ENCODE measurements around the gene AMOTL2. TPM values are rescaled to one million over a fixed set of nuclear protein-coding genes. Genes with fewer than 3 reads are reported as not detected.

The AMOTL2 gene
- total and polyA plus RNA-seq, 9 of the 15 experiments (the other 6 are each of a cell fraction or from before 2014, with no cell fraction given), result 0.12 to 0.31 TPM; not detected in 7

DNA sequence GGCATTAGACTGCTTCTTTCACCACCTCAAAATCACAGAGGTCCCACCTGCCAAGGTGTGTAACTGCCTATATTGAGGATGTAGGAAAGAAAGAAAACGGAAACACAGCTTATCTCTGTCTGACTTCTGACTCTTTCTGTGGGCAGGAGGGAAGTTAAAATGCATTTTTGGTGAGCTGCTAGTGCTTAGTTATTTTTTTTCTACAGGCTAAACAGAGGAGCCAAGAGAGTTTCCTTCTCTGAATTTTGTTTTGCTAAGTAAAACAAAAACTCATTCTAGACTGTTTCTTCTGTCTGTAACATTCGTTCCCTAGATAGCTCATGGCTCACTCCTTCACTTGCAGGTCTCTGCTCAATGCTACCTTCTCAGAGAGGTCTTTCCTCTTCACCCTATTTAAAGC lies 18.8 kb upstream of the AMOTL2 start (continued):
- TF ChIP-seq, protein P1, sequence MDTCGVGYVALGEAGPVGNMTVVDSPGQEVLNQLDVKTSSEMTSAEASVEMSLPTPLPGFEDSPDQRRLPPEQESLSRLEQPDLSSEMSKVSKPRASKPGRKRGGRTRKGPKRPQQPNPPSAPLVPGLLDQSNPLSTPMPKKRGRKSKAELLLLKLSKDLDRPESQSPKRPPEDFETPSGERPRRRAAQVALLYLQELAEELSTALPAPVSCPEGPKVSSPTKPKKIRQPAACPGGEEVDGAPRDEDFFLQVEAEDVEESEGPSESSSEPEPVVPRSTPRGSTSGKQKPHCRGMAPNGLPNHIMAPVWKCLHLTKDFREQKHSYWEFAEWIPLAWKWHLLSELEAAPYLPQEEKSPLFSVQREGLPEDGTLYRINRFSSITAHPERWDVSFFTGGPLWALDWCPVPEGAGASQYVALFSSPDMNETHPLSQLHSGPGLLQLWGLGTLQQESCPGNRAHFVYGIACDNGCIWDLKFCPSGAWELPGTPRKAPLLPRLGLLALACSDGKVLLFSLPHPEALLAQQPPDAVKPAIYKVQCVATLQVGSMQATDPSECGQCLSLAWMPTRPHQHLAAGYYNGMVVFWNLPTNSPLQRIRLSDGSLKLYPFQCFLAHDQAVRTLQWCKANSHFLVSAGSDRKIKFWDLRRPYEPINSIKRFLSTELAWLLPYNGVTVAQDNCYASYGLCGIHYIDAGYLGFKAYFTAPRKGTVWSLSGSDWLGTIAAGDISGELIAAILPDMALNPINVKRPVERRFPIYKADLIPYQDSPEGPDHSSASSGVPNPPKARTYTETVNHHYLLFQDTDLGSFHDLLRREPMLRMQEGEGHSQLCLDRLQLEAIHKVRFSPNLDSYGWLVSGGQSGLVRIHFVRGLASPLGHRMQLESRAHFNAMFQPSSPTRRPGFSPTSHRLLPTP (IDR thresholded peaks at IDR 0.05; ENCODE audit: borderline replicate concordance, extremely low read depth, insufficient read length), result no peak
- TF ChIP-seq SMAD1 (IDR thresholded peaks at IDR 0.05; ENCODE audit: low read depth, low read length, partially characterized antibody) (no peak), ASH1L (IDR thresholded peaks at IDR 0.05; ENCODE audit: borderline replicate concordance, low read depth, partially characterized antibody) (no peak), MCM7 (IDR thresholded peaks at IDR 0.05) (no peak), ZNF263 (CRISPR knock-in tag; IDR thresholded peaks at IDR 0.05; ENCODE audit: borderline replicate concordance) (no peak)

DNA sequence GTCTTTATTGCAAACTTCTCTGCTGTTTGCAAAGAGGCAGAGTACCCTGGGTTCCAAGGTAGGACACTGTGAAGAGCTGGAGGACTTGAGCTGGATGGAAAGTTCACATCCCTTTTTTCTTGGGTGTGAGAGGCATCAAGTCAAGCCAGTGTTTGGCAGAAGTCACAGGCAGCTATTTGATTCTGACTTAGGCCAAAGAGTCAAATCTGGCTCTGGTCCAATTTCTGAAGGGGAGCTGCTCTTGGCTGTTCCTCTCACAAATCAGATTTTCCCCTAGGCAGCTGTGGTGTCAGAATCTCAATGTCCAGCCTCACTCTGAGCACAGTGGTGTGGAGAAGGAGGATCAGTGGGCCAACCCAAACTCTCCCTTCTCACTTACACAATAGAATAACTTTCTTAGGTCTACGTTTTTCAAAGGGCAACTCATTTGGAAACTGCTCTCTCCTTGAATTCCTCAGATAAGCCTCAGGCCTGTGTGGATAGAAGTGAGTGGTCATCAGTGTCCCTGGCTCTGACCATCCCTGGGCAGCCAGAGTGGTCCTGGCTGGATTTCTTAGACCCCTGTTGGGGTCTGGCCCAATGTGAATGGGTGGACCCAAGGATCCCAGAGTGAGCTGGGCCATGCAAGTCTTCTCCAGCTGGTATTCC lies 18.2 kb upstream of the AMOTL2 start:
- H3K9me1 ChIP-seq (ENCODE audit: control insufficient read depth, insufficient read depth, low read length), result peaks cover 2% of the 10 kb centered on the region
- H3K4me2 ChIP-seq (ENCODE audit: insufficient read depth, low read length), result no peak overlapping the region
- intact Hi-C loops (cut with micrococcal nuclease) (loop anchor here (10.0 kb wide), 1 partner anchor 82 kb away; no protein-coding TSS in a partner anchor), in situ Hi-C loops (cut with MboI) (no loop called here)
- H3K36me3 ChIP-seq (ENCODE audit: control insufficient read depth, insufficient read depth, low read length), result no peaks in the 10 kb centered on the region
- DNase-seq (ENCODE audit: extremely low read depth in 1 of 4, low spot score in 3 of 4) (no peak), ATAC-seq (no peak), FAIRE-seq (no peak)
- H3K27ac ChIP-seq (ENCODE audit: extremely low read depth, low read depth, low read length), result no peak overlapping the region
- BruUV-seq (replicated peaks), result no TSS peak
- ChIA-PET CTCF (ENCODE audit: low intra/inter-chr PET ratio) (no interaction called here), POLR2A (interaction anchor here (0.6 kb wide), 2 partner anchors 9 to 54 kb away, joined by 3 read pairs; no protein-coding TSS in a partner anchor)
- no peak overlapping the region for H3K9ac ChIP-seq (ENCODE audit: insufficient read depth in 1 of 2, low read depth in 2 of 2, low read length in 2 of 2)
- H3K79me2 ChIP-seq (ENCODE audit: control insufficient read depth, insufficient read depth, low read length), result no peaks in the 10 kb centered on the region
- H3K4me1 ChIP-seq (replicated peaks in 1 of 2; ENCODE audit: control insufficient read depth in 2 of 2, insufficient read depth in 2 of 2, low read length in 2 of 2), result no peaks in the 10 kb centered on the region
- no peak overlapping the region for H3K4me3 ChIP-seq
- H4K20me1 ChIP-seq (replicated peaks; ENCODE audit: control insufficient read depth, insufficient read depth, low read length), result no peaks in the 10 kb centered on the region
- no peaks in the 10 kb centered on the region for H3K9me3 ChIP-seq (replicated peaks; ENCODE audit: control insufficient read depth, insufficient read depth, low read depth, low read length)
- peaks cover 0 to 47% of the 10 kb centered on the region in 2 experiments; a peak in 3 of 5 replicates for H3K27me3 ChIP-seq (ENCODE audit: control insufficient read depth in 2 of 2, insufficient read depth in 2 of 2, low read length in 2 of 2)
- 0% methylated on average over 1 of the region's 1 CpG for WGBS (ENCODE audit: insufficient coverage, low coverage, missing lambda C conversion rate)
- H2AFZ ChIP-seq (ENCODE audit: low read depth, low read length), result no peak overlapping the region
- TF ChIP-seq ZC3H8 (IDR thresholded peaks at IDR 0.05) (no peak), NFIC (IDR thresholded peaks at IDR 0.05) (peak; percentile 69), ZNF778 (CRISPR knock-in tag; IDR thresholded peaks at IDR 0.05) (no peak)

Measured in K562 (cell line).